K562 (cell line): Measurements from ENCODE around the gene CST3.

ENCODE experiments used
- BRCA1 ChIP-seq, 2 experiments: fragments of 450-650 bp in 1 of 2; sonication (generic) in 1 of 2; formaldehyde crosslinking in 1 of 2; IDR thresholded peaks; 2 replicates each; pipeline versions ENCODE4 v1.5.0 to v1.6.1; 2017 to 2020; ENCODE audit warnings: mild to moderate bottlenecking in 1 of 2, missing genetic modification reagents in 1 of 2
- HBP1 ChIP-seq: fragments of 450-650 bp; formaldehyde crosslinking; IDR thresholded peaks from 2 replicates; pipeline ENCODE4 v1.4.0; 2022; ENCODE audit warnings: missing genetic modification characterization
- KLF10 ChIP-seq: fragments of 250-450 bp; sonication (Bioruptor Pico); IDR thresholded peaks from 2 replicates; pipeline ENCODE4 v1.6.1; 2021; ENCODE audit warnings: matching md5 sums
- SMC3 ChIP-seq: conservative IDR thresholded peaks from 2 replicates; pipeline ENCODE4 v1.6.1; 2011; ENCODE audit warnings: low read depth, low read length, improper control_type of control experiment; ENCODE audit not compliant: insufficient read depth
- SUPT5H ChIP-seq: fragments of 450-650 bp; IDR thresholded peaks from 2 replicates; pipeline ENCODE4 v1.6.1; 2016
- TSC22D4 ChIP-seq: fragments of 450-650 bp; IDR thresholded peaks from 2 replicates; pipeline ENCODE4 v1.6.1; 2016; ENCODE audit warnings: missing genetic modification characterization, missing biosample characterization, control low read depth
- ZBTB7A ChIP-seq: IDR thresholded peaks from 2 replicates; pipeline ENCODE4 v1.6.1; 2011; ENCODE audit warnings: low read depth, mild to moderate bottlenecking, low read length, moderate library complexity, borderline replicate concordance; ENCODE audit not compliant: control insufficient read depth

- TF ChIP-seq KLF10 (CRISPR knock-in tag), result no peak
- no peak for TF ChIP-seq BRCA1 (IDR thresholded peaks at IDR 0.05)
- TF ChIP-seq BRCA1 (CRISPR knock-in tag; IDR thresholded peaks at IDR 0.05), result no peak
- TF ChIP-seq TSC22D4 (tag), result no peak
- TF ChIP-seq ZBTB7A, result no peak
- TF ChIP-seq SMC3, result no peak
- no peak for TF ChIP-seq SUPT5H
- TF ChIP-seq HBP1 (CRISPR knock-in tag), result no peak
These were observed 8.5 kb upstream of the CST3 start for GRCh38 chr20:23646106-23646873.
